Right lobe of liver (tissue), 6 donors: ENCODE data around the gene IGFBP1. TPM values are rescaled to one million over a fixed set of nuclear protein-coding genes. Genes with fewer than 3 reads are reported as not detected.

ENCODE experiments used
- ATAC-seq, 4 donors: fragments of 200-7000 bp; cut with Tn5 transposase; one replicate each; pipeline ENCODE4 v1.9.1; 2020; ENCODE audit warnings: mild to moderate bottlenecking in 4 of 4, moderate library complexity in 4 of 4
- DNase-seq, 3 donors: peaks; one replicate each; pipeline ENCODE4 v3.0.0-alpha.2; 2020
- H3K27ac ChIP-seq, 3 donors: fragments of 200-600 bp; one replicate each; pipeline ENCODE4 v1.8.0; 2022
- H3K27me3 ChIP-seq, 2 donors: fragments of 200-600 bp; one replicate each; pipeline ENCODE4 v1.8.0; 2022
- H3K36me3 ChIP-seq, 4 donors: fragments of 200-600 bp; sonication (generic) in 1 of 4; one replicate each; pipeline versions ENCODE4 v1.5.1 to v1.8.0; 2017 to 2022; ENCODE audit warnings: control low read depth in 1 of 4
- H3K4me1 ChIP-seq, 4 donors: fragments of 200-600 bp; sonication (generic) in 1 of 4; one replicate each; pipeline versions ENCODE4 v1.5.1 to v1.8.0; 2017 to 2022; ENCODE audit warnings: control low read depth in 1 of 4
- H3K4me3 ChIP-seq, 3 donors: fragments of 200-600 bp; one replicate each; pipeline ENCODE4 v1.8.0; 2022
- H3K9me3 ChIP-seq, 4 donors: fragments of 200-600 bp; sonication (generic) in 1 of 4; one replicate each; pipeline versions ENCODE4 v1.5.1 to v1.8.0; 2017 to 2022; ENCODE audit warnings: control low read depth in 1 of 4
- CTCF ChIP-seq, 4 donors: fragments of 200-600 bp in 3 of 4; fragments of 450-650 bp in 1 of 4; IDR thresholded peaks; one replicate each; pipeline versions ENCODE4 v1.5.1 to v1.8.0; 2016 to 2022; ENCODE audit warnings: antibody characterized with exemption in 4 of 4, mild to moderate bottlenecking in 2 of 4
- POLR2A ChIP-seq: fragments of 450-650 bp; IDR thresholded peaks from one replicate; pipeline ENCODE4 v1.6.1; 2017; ENCODE audit warnings: antibody characterized with exemption, mild to moderate bottlenecking
- WGBS: methylation state at CpG from one replicate; pipeline ENCODE4 v1.1.6; 2018; ENCODE audit warnings: low coverage, low lambda C conversion rate; ENCODE audit not compliant: insufficient coverage; ENCODE audit errors: missing lambda C conversion rate; 5-methylcytosine and 5-hydroxymethylcytosine counted together
- intact Hi-C, 2 donors: fragments of 100-400 bp; cut with DNase I; formaldehyde crosslinking; loops; one replicate each; pipeline versions ENCODE4 v1.11.2 to v1.14.1; 2022
- total RNA-seq, 6 experiments: library from RNA; depleted of rRNA in 2 of 6; stranded (reverse); fragments of >200 nt in 2 of 6; fragmentation: NEBNext Ultra II Directional in 3 of 6; extraction: Animal tissue kit (Norgen Biotek cat#: 25700) in 3 of 6; gene quantifications; one replicate each; pipeline versions ENCODE4 v1.1.0 to v1.2.4, GENCODE V29; 2016 to 2023
- donor health status: DM: no; HTN: yes; CAD: no.
- donor health status: DM: no; HTN: no; CAD: no.
- donor health status: DM: no; HTN: no; CAD: no.
- donor health status: DM: no; HTN: yes; CAD: no.
- donor health status: DM: no; HTN: yes; CAD: no.

The IGFBP1 gene
- total RNA-seq, 6 experiments from 2014 or later, result 7.7 to 566 (median 283) TPM

- WGBS, result 25% methylated on average over 12 of the region's 12 CpGs
- TF ChIP-seq POLR2A, result peak; percentile 82
- no peak for TF ChIP-seq CTCF (IDR thresholded peaks at IDR 0.05)
- intact Hi-C loops, result loop anchor here in 1 of 2 donors (10.0 kb wide), 1 partner anchor 177 kb away; no protein-coding TSS in a partner anchor
- H3K4me1 ChIP-seq, result peaks cover 0 to 53% (median 20%) of the 10 kb centered on the region in 4 donors
- ATAC-seq (peak; percentile 61 to 75 (median 68)), DNase-seq (peak in 2 of 3 donors; percentile 82 to 88)
- H3K36me3 ChIP-seq, result no peaks in the 10 kb centered on the region
- H3K27ac ChIP-seq, result peak overlapping the region; percentile 86 to 98 (median 97)
- no peaks in the 10 kb centered on the region for H3K9me3 ChIP-seq
- H3K4me3 ChIP-seq, result no peak overlapping the region
- no peaks in the 10 kb centered on the region for H3K27me3 ChIP-seq
These were observed 6.4 kb upstream of the IGFBP1 start for GRCh38 chr7:45881759-45882464.

- ATAC-seq (no peak), DNase-seq (no peak)
- WGBS, result 70% methylated on average over 4 of the region's 5 CpGs
- no peaks in the 10 kb centered on the region for H3K9me3 ChIP-seq
- intact Hi-C loops, result loop anchor here in 1 of 2 donors (10.0 kb wide), 1 partner anchor 178 kb away; no protein-coding TSS in a partner anchor
- no peak overlapping the region for H3K4me3 ChIP-seq
- TF ChIP-seq CTCF (IDR thresholded peaks at IDR 0.05), result no peak
- TF ChIP-seq POLR2A, result no peak
- peak overlapping the region; percentile 64 to 98 (median 97) for H3K27ac ChIP-seq
- no peaks in the 10 kb centered on the region for H3K36me3 ChIP-seq
- peaks cover 0 to 58% (median 22%) of the 10 kb centered on the region in 4 donors for H3K4me1 ChIP-seq
- H3K27me3 ChIP-seq, result no peaks in the 10 kb centered on the region
These were observed 5.8 kb upstream of the IGFBP1 start for GRCh38 chr7:45882465-45882810.

- Histone ChIP-seq H3K9me3 (no peaks in the 10 kb centered on the region), H3K27ac (peak overlapping the region; percentile 80 to 98 (median 98)), H3K4me3 (no peak overlapping the region), H3K36me3 (peaks cover 0 to under 1% (median 0%) of the 10 kb centered on the region in 4 donors), H3K4me1 (peaks cover 0 to 65% (median 25%) of the 10 kb centered on the region in 4 donors), H3K27me3 (no peaks in the 10 kb centered on the region)
- TF ChIP-seq POLR2A (no peak), CTCF (IDR thresholded peaks at IDR 0.05) (no peak)
- DNase-seq, result no peak
- WGBS, result 85% methylated on average over 4 of the region's 4 CpGs
- no peak for ATAC-seq
- intact Hi-C loops, result loop anchor here in 1 of 2 donors (10.0 kb wide), 1 partner anchor 179 kb away; no protein-coding TSS in a partner anchor
These were observed 4.2 kb upstream of the IGFBP1 start for GRCh38 chr7:45884136-45884535.

- DNase-seq (peak; percentile 77 to 95 (median 88)), ATAC-seq (peak; percentile 48 to 75 (median 64))
- Histone ChIP-seq H3K4me1 (peaks cover 0 to 63% (median 25%) of the 10 kb centered on the region in 4 donors), H3K4me3 (no peak overlapping the region), H3K27me3 (no peaks in the 10 kb centered on the region), H3K27ac (peak overlapping the region; percentile 93 to 98 (median 98)), H3K36me3 (peaks cover 0 to 13% (median 2%) of the 10 kb centered on the region in 4 donors), H3K9me3 (no peaks in the 10 kb centered on the region)
- 33% methylated on average over 4 of the region's 7 CpGs for WGBS
- TF ChIP-seq POLR2A, result peak; percentile 78
- no peak for TF ChIP-seq CTCF (IDR thresholded peaks at IDR 0.05)
- intact Hi-C loops, result loop anchor here in 1 of 2 donors (10.0 kb wide), 1 partner anchor 181 kb away; no protein-coding TSS in a partner anchor
These were observed 2.9 kb upstream of the IGFBP1 start for GRCh38 chr7:45885264-45885882.
